HG03378 (cell line): ENCODE data around the gene SEC62.
"Not testable (repeated sequence)": the region's sequence is repeated elsewhere in the genome, so short reads cannot be mapped to it uniquely, and the experiment has no call there.

Experiments used
- ATAC-seq: cut with Tn5 transposase; IDR thresholded peaks from one replicate; pipeline ENCODE4 v1.9.1; 2021; ENCODE audit warnings: mild to moderate bottlenecking, moderate library complexity; ENCODE audit not compliant: unreplicated experiment

SEC62 gene

DNA sequence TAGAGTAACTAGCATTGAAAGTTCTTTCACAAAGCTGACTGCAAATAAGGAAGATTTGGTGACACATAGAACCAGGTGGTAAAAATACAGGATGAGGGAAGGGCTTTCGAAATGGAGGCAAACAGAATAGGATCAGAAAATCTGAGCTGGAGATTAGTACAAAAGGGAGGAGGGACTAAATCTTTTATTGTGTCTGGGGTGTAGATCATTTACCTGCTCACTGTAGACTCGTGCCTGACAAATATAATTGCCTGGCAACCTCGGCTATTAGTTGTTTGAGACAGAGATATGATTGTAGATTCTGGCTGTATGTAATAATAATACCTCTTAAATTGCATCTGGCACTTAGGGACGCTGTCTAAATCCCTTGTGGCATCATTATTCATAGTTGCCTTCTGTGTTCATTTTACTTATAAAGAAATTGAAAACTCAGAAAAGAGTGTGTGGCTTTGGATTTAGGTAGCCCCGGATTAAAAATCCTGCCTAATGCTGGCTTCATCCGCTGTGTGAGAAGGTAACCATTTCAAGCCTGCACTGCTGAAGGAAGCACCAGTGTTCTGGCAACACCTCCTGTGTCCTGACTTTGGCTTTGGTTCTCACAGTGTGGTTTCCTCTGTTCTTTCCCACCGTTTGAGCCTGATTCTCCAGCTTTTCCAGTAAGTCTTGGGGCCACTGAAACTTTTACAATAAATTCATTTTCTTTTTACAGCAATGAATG lies 46.2 kb downstream of the SEC62 start:
- no peak for ATAC-seq

DNA sequence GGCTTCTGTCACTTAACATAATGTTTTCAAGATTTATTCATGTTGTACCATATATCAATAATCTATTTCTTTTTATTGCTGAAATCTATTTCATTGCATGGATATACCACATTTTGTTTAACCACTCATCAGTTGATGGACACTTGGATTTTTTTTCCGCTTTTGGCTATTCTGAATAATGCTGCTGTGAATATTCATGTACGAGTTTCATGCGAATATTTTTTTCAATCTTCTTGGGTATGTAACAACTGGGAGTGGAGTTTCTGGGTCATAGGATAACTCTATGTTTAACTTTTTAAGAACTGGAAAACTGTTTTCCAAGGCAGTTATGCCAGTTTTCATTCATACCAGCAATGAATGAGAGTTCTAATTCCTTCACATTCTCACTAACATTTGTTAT lies 49.5 kb downstream of the SEC62 start:
- ATAC-seq = no peak

DNA sequence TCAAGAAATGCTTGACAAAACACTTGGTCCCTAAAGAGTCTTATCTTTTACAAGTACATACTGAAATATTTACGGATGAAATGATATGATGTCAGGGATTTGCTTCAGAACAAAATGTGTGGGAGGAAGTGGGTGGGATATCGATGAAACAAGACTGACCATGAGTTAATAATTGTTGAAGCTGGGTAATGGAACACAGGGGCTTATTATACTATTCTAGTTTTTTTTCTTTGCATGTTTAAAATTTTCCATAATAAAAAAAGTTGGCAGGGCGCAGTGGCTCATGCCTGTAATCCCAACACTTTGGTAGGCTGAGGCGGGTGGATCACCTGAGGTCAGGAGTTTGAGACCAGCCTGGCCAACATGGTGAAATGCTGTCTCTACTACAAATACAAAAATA lies 52.7 kb downstream of the SEC62 start:
- ATAC-seq = not testable (repeated sequence)

DNA sequence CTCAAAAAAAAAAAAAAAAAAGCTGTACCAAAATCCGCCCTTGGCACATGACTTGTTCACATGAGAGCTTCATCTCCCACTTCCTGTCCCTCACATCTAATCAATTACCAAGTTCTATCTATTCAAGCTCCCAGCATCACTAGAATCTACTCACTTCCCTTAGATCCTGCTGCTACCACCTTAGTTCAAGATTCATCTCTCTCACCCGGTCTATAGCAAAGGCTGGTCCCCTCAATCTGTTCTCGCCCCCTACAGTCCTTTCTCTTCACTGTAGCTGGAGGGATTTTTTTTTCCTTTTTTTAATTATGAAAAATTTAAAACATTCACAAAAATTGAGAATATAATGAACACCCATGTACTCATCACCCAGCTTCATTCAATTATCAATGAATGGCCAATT lies 54.5 kb downstream of the SEC62 start:
- no peak for ATAC-seq

DNA sequence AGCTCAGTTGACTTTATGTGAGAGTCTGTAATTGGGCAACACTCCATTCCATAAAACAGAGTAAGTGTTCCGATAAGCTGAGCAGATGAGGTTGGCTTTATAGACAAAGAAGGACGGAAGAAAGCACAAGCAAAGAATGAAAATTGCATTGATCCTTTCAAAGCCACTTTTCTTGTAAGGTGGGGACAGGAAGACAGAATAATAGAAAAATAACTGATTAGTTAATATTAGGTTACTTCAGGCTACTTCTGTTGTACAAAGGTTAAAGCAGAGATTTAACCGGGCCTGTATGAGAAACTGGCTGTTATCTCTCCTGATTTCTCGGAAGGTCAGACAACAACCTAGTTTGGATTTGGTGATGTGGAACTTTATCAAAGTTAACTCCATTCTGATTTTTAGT lies 55.7 kb downstream of the SEC62 start:
- ATAC-seq = no peak

DNA sequence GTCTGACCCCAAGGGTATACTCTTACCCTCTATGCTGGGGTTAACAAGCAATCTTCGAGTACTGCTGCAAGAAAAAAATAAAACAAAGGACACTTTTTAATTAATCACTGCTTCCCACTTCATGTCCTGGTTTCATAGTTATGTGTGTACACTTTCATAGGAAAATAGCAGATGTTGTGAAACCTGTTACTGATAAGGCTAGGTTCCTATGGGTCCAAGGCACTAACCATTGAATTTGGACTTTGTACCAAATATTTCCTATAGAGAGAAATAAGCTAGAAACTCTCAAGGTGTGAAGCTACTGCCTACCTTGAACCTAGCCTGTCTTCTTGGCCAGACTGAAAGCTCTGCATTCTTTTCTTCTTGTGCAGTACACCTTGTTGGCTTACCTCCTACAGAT lies 56.6 kb downstream of the SEC62 start:
- ATAC-seq = no peak

DNA sequence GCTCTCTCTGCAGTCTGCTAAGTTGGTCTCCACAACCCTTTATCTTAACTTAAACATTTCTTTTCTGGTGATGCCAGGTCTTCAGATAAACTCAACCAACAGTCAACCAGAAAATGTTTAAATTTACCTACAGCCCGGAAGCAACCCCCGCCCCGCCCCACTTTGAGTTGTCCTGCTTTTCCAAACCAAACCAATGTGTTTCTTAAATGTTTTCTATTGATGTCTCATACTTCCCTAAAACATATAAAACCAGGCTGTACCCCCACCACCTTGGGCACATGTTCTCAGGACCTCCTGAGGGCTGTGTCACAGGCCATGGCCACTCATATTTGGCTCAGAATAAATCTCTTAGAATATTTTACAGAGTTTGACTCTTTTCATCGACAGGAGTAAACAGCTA lies 58.0 kb downstream of the SEC62 start:
- no peak for ATAC-seq

DNA sequence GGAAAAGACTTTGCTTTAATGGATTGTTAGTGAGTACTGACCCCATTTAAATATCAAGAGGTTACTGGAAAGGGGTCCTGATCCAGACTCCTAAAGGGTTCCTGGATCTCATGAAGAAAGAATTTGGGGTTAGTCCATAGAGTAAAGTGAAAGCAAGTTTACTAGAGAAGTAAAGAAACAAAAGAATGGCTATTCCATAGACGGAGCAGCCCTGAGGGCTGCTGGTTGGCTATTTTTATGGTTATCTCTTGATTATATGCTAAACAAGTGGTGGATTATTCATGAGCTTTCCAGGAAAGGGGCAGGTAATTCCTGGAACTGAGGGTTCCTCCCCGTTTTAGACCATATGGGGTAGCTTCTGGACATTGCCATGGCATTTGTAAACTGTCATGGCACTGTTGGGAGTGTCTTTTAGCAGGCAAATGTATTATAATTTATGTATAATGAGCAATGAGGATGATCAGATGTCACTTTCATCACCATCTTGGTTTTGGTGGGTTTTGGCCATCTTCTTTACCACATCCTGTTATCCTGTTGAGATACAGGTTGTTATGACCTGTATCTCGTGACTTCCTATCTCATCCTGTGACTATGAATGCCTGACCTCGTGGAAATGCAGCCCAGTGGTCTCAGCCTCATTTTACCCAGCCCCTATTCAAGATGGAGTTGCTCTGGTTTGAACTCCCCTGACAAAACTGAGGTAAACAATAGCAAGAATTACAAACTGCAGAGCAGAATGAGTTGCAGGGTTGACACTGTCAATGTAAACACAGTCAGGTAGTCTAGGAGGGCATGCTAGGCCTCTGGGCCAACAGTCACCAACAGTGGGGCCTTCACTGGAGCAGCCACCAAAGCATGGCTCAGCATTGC lies 60.9 kb downstream of the SEC62 start:
- ATAC-seq = no peak

DNA sequence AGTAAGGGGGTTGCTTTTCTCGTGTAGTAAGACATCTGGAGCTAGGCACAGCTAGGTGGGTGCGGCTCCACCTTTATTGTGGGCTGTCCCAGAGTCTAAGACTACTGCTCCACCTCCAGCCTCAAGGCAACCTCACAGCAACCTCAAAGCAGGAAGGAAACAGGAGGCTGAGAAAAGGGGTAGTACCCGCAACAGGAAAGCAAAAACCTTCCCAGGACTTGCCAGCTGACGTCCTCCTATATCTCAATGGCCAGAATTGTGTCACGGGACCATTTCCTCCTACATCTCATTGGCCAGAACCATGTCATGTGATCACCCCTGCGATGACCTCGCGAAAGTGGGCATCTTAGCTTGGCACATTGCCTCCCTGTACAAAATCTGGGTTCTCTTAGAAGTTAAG lies 66.9 kb downstream of the SEC62 start:
- ATAC-seq = no peak

DNA sequence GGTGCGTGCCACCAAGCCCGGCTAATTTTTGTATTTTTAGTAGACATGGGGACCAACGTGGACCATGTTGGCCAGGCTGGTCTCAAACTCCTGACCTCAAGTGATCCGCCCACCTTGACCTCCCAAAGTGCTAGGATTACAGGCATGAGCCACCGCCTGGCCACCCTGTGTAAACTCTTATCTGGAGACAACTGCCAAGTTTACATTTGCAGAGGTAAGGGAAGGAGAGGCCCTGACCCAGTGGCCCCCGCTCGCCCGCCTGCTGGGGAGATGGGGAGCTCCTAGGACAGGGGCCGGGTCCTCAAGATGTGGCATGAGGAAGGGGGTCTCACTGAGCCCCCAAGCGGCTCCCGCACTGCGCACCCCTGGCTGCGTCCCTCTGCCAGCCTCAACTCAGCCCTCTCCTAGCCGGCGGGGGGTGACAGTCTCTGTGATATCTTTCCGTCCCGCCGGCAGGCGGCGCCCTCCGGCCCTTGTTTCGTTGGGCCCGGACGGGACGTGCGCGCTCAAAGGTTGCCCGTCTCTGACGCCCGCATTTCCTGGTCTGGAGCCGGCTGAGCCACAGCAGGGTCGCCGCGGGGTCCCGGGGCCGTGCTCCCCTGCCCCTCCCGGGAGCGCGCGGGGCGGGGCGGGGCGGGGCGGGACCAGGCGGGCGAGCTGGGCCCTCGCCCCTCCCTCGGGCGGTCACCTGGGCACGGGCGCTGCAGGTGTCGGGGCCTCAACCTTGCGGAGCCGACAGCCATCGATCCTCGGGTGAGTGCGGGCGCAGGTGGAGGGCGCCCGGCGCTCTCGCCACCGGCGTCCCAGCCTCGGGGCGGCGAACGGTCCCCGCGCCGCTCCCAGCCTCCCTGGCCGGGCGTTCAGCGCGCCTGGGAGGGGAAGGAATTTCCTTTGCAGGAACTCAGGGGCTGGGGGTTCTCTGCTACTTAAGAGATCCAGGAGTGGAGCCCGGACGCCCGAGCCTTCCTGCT lies 71.1 kb downstream of the SEC62 start, which contains the start of gene GPR160:
GPR160 (plus strand) TSS at position 533 of the 971 bp plus-strand sequence. CDS start 45,978 bp downstream, outside the sequence.
- peak; percentile 85 for ATAC-seq

DNA sequence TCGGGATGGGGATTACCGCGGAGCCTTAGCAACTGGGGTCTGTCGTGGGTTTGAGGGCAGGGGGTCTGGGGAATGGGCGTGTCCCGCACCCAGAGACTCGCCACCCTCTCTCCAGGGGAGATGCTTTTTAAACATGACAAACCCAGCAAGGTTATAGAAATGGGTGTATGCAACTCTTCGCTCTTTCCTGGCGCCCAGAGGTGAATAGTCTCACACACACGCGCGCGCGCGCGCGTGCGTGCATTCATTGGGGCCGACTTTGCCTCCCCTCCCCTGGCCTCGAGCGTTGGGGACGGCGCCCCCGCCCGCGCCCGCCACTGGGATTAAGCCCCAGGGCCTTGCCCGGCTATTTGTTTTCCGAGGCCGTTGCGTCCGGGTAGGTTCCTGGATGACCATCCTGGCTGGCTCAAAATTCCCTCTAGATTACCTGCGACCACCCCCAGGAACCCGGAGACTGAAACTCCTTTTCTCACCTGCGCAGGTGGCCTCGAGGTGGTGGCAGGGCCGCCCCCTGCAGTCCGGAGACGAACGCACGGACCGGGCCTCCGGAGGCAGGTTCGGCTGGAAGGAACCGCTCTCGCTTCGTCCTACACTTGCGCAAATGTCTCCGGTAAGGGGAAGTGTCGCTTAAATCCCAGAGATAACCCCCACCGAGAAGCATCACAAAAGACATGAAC lies 72.0 kb downstream of the SEC62 start:
- no peak for ATAC-seq

DNA sequence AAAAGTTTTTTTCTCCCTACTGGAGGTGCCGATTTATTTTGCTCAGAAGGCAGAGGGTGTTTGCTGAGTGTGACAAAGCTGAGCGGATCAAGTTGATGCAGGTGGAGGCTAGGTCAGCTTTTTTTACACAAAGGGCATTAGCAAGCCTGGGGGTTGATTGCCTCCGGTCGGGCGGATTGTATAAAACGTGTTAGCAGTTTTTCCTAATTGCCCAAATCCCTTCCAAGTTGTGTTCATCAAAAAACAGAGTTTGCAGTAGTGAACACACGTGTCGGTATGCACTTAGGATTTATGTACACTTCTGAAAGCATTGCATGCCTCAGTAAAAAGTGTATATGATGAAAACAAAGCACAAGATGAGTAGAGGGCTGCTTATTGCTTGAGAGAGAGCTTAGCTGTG lies 73.8 kb downstream of the SEC62 start:
- no peak for ATAC-seq

DNA sequence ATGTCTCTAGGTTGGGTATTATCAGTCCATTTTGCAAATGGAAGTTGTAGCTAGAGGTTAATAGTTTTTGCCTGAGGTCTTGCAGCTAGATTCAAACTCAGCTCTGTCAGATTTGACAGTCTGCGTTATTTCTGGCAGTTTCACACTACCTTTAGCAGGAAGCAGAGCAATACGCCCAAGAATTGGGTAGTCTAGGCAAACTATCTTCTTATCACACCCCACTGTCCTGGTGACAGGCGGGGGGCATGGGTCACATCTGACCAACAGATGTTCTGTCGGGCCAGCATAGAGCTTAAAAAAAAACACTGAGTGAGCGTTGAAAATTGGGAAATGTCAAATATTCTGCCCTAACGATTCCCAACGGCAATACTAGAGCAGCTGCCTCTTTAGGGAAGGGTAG lies 76.9 kb downstream of the SEC62 start:
- no peak for ATAC-seq

DNA sequence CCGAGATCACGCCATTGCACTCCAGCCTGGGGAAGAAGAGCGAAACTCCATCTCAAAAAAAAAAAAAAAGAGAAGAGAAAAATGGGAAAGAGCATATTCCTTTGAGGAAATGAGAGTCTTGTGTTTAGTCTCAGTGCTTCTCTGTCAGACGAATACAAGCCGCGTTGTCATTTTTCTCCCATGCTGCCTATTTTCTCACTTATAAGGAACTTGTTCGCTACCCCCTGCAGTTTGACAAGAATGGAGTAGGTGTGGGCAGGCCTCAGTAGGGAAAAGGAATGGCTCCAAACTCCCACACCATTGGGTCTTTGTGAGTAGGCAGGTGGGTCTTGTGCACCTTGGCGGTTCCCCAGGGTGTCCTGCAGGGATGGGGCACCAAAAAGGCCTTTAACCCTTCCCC lies 77.7 kb downstream of the SEC62 start:
- no peak for ATAC-seq

DNA sequence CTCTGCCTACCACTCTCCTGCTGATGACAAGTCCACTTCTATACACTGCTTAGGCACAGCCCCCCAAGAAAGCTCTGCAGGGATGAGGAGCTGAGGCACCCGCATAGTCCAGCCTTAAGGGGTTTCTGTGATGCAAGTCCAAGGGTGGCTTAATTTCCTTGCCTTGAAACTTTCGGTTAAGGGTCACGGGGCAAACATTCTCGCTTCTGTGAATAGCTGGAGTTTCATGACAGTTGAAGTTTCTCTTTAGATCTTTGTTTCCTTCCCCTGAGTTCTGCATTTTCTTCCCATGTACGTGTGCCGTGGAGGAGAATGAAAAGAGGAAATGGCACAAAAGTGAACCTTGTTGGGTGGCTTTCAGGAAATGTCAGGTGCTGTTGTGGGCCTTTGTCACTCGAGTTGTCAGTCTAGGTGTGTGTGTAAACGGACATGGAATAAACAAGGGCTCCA lies 78.2 kb downstream of the SEC62 start:
- ATAC-seq = peak; percentile 89

DNA sequence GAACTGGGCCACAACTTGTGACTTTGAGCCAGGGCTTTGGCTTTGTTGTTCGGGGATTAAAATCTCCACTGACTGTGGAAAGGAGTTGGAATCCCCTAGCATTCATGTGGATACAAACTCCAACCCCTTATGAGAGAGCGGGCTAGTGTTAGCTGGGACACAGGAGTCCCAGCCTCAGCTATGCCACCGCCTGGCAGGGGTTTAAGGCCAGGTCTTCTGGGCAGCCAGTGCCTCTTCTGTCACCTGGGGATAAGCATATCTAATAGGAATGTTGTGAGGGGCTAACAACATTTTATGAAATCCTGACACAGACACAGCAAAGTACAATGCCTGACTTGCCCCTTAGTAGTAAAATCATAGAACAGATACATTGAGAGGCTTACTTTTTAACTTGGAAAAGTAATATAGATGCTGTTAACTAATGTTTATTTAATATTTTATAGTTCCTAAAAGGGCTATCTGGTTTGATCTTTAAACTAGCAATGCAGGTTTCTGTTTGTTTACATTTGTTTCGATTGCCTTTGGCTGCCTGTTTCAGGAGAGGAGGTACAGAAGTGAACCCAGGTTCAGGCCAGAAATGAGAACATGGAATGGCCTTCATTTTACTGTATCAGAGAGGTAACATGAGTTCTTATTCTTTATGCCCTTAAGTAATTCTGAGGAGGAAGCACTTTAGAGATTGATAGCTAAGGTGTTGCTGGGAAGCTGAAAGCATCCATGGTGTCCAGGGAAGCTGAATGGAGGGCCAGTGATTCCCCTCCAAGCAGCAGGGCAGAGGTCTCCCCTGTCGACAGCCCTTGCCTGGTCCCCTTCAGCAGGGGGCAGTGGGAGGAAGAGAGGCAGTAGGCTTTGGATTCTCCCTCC lies 79.9 kb downstream of the SEC62 start:
- no peak for ATAC-seq

DNA sequence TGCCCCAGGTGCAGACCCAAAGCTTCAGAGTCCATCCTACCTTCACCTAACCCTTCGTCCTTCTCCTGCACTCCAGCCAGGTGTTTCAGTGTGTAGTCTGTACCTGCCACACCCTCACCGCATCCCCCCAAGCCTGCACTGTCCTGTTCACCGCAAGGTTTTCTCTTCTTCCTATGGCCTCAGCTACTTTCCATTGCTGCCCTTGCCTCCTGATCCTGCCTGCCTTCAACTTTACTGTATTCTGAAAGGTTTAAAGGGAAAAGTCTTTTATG lies 80.5 kb downstream of the SEC62 start:
- ATAC-seq = no peak
